ENCODE measurements around the gene TNFSF4.
"Not testable (repeated sequence)": the region's sequence is repeated elsewhere in the genome, so short reads cannot be mapped to it uniquely, and the experiment has no call there.

Gene TNFSF4, protein sequence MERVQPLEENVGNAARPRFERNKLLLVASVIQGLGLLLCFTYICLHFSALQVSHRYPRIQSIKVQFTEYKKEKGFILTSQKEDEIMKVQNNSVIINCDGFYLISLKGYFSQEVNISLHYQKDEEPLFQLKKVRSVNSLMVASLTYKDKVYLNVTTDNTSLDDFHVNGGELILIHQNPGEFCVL

DNA sequence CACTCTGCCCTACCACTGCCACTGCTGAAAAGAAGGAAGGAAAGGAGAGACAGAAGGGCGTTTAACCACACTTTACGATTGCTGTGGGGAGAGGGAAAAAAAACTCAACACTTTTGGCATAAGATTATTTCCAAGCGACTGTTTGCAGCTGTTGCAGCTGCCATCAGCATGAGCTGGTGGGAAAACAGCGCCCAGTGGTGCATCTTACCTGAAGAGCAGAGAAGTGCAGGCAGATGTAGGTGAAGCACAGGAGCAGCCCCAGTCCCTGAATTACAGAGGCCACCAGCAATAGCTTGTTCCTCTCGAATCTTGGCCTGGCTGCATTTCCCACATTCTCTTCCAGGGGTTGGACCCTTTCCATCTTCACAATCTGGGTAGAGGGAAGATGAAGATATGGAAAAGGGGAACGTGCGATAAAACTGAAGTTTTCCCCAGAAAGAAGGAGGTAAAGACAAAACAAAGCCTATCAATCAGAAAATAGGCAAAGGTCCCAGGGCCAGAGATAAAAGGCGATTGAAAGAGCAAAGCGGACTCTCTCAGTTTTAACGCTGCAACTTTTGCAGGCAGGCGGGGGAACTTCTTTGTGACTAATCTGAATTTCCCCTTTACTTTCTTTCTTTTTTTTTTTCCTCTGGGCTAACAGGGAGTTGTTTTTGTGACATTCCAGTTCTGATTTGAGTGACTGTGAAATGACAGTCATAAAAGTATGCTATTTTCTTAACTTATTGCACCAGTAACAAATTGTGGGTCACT, at the start of gene TNFSF4:
Gene TNFSF4 (minus strand): TSS at position 516 of the 753 bp plus-strand sequence. CDS start 155 bp downstream, at position 361.
- DNase-seq: peak; percentile 23

DNA sequence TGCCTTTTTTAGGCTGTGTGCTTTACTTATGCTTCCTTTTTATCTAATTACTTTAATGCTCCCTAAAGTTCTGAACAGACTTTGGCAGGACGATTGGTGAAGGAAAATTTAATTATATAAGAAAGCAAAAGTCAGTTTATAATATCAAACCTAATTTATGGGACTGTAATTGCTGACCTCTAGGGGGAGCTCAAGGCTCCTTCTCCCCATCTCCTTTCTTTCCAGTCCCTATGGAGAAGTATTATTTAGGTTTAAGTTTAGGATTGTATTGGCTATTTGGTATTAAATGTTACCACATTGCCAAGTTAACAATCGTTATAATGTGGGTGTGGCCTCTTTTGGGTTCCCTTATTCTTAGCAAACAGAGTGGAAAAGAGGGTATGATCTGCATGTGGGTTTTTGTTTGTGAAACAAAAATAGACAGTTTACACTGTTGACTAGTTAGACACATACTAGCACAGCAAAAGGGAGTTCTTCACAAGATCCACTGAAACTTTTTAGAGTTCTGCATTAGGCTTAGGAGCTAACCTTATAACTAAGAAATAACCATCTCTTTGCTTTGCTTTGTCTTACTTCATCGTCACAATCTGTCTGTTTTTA, 48.2 kb upstream of the TNFSF4 start:
- DNase-seq: no peak

DNA sequence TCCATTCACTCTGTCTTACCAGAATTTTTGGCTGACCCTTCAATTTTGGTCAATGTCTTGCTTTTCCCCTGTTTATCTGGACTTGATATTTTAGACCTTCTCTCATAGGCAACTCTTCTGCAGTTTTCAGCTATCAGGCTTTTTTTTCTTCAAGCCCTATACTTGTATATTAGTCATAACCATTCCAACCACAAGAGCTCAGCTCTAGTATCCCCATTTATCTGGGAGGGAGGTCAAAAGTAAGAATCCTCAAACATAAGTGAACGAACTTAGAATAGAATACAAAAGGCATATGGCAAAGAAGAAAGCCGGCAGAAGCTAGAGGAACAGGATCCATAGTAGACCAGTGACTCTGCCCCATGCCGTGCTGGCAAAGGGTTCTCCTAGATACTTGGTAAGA, 45.9 kb upstream of the TNFSF4 start:
- DNase-seq: no peak

DNA sequence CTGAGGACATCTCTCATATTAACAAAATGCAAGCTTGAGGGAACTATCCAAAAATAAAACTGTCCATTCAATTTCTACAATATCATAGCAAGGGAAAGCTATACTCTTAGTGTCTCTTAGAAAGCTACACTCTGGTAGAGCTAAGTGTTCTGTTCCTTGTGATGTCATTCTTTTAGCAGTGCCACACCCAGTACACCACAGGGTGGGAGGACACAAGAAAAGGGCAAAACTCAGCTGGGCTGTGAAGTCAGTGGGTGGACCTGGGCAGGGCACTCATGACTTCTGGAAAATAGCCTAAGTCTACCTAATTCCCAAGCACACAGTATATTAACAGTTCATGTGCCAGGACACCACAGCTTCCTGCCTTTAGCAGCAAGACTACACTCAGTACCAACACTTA, 42.2 kb upstream of the TNFSF4 start:
- DNase-seq: peak; percentile 29

GRCh38 chr1:173248247-173248940, 41.3 kb upstream of the TNFSF4 start:
- DNase-seq: no peak

DNA sequence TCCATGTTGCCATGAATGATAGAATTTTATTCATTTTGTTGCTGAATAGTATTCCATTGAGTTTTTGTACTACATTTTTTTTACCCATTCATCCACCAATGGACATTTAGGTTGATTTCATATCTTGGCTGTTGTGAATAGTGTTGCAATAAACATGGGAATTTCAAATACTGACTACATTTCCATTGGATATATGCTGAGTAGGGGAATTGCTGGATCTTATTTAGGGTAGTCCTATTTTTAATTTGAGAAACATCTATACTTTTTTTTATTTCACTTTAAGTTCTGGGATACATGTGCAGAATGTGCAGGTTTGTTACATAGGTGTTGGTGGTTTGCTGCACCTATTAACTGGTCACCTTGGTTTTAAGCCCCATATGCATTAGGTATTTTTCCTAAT, 38.8 kb upstream of the TNFSF4 start:
- no peak for DNase-seq

- no peak for DNase-seq
These were observed 36.2 kb upstream of the TNFSF4 start for GRCh38 chr1:173243300-173243699.

GRCh38 chr1:173241528-173242347, 34.6 kb upstream of the TNFSF4 start:
- DNase-seq: no peak

DNA sequence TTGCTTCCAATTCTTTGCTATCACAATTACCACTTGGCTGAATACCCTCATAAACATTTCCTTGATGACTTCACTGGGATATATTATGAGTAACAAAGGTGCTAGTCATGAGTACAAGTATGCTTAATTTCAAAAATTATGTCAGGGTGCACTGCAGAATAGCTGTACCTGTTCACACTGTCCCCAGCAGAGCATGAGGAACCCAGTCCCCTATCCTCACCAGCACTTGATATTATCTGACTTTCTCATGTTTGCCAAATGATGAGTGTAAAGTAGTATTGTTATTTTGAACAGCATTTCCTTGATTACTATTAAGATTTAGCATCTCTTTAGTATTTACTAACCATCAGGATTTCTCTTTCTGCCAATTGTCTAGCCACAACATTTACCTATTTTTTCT, 33.5 kb upstream of the TNFSF4 start:
- DNase-seq: no peak

GRCh38 chr1:173239058-173239457, 31.9 kb upstream of the TNFSF4 start:
- DNase-seq: no peak

DNA sequence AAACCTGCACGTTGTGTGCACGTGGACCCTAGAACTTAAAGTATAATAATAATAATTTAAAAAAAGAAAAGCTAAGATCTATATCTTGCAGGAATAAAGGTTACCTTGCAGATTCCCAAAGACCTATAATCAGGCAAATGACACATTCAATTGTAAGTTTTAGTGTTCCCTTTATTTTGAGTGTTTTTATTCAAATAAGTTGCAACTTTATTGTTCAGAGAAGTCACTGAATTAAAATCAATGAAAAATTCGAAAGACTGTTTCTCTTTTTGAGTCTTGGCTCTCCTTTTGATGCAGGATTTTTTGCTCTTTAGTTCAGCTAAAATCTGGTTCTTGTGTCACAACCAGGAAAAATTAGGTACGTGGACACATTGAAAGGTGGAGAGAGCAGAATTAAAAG, 27.8 kb upstream of the TNFSF4 start:
- no peak for DNase-seq

GRCh38 chr1:173234434-173234833, 27.3 kb upstream of the TNFSF4 start:
- DNase-seq: not testable (repeated sequence)

DNA sequence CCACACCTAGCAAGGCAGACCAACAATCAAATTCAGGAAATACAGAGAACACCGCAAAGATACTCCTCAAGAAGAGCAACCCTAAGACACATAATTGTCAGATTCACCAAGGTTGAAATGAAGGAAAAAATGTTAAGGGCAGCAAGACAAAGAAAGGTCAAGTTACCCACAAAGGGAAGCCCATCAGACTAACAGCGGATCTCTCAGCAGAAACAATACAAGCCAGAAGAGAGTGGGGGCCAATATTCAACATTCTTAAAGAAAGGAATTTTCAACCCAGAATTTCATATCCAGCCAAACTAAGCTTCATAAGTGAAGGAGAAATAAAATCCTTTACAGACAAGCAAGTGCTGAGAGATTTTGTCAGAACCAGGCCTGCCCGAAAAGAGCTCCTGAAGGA, 21.9 kb upstream of the TNFSF4 start:
- DNase-seq: not testable (repeated sequence)

- DNase-seq: no peak
These were observed 17.8 kb upstream of the TNFSF4 start for GRCh38 chr1:173224949-173225348.

GRCh38 chr1:173224280-173224892, 17.3 kb upstream of the TNFSF4 start:
- no peak for DNase-seq

DNA sequence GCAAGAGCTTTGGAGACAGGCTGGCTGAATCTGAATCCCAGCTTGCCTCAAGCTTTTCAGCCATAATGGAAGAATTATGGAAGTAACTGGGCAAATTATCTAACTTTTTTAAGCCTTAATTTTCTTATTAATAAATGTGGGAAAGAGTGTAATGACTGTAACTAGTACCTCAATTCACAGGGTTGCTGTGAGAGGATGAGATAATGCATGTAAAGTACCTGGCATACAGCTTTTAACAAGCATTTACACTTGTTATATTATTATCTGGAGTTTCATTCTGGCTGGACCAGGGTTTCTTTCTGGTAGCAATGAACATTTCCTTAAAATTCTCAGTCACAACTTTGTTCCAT, 15.9 kb upstream of the TNFSF4 start:
- no peak for DNase-seq

DNA sequence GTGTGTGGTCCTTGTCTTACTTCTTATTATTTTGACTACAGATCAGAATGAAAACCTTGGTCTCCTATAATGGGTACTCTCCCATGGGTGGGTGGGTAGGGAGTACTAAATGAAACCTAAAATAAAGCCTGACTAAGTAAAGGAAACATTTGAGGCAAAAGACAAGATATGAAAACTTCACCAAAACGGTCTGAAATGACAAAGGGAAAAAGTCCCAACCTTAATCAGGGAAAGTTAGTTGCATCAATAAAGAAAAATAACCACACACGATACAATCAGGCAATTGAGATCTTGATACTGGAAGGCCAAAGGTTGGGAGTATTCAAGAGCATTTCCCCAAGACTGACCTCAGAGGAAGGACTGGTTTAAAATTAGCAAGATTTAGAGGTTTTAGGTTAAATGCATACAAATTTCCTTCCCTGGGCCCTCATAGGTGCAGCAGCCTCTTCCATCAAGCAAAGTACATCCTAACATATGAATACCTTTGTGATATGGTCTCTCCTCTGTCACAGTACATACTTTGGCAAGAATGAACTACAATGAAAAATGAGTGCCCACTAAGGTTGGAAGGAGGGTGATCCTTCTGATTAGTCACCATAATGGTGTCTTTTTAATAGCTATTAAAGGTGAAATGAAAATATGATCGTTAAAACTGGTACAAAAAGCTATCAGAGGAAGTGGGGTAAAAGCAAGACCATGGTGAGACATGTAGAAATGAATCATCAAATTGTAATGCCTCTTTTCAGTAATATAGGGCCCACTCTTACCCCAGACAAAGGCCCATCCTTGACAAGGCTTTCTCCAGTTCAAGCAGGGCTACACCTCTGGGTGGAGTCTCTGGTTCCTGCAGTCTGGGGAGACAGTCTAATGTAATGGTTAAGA, 15.3 kb upstream of the TNFSF4 start:
- no peak for DNase-seq

GRCh38 chr1:173220157-173220556, 13.0 kb upstream of the TNFSF4 start:
- DNase-seq: no peak

DNA sequence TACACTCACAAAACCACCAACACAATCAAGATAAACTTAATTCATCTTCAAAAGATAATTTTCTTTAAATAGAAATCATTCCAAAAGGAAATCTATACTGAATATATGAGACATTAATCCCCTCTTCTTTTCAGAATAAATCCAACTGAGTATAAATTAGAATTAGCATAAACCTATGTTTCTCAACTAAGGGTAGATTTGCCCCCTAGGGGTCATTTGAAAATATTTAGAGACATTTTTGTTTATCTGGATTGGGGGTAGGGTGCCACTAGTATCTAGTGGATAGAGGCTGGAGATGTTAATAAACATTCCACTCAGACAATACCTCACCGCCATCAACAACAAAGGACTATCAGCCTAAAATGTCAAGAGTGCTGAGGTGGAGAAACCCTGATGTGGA, 6.5 kb upstream of the TNFSF4 start:
- no peak for DNase-seq

DNA sequence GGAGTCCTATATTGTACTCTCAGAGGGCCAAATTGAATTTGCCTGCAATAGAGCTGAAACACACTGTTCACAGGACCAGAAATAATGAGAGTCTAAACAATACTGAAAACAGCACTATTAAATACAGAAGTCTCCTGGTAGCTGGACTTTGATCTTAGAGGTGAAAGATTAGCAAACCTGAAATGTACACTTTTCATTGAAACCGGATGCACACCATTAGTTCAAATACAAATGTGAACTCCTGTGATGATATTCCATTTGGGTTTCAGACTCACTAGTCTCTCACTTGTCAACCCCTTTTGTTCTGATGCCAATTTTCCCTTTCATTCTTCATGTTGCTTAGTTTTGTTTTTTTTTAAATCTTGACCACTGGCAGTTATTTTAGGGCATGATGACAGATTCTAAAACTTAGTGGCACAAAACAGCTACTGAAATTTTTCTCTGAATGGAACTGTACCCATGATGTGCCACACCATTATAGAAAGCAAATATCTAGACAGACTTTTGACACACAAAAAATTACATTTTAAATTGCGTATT, 5.9 kb upstream of the TNFSF4 start:
- DNase-seq: no peak

GRCh38 chr1:173210716-173211231, 3.6 kb upstream of the TNFSF4 start:
- no peak for DNase-seq

Data from femur (tissue), 1 donor.